Colonic mucosa (tissue), 4 donors: ENCODE results near the gene RGS1. TPM values are rescaled to one million over a fixed set of nuclear protein-coding genes. Genes with fewer than 3 reads are reported as not detected.

ENCODE experiments used
- DNase-seq: peaks from one replicate; pipeline ENCODE4 v3.0.0-alpha.2; 2020
- H3K27ac ChIP-seq: fragments of 200-600 bp; one replicate; pipeline ENCODE4 v1.8.0; 2021
- H3K27me3 ChIP-seq: fragments of 200-600 bp; one replicate; pipeline ENCODE4 v1.8.0; 2021
- H3K36me3 ChIP-seq: fragments of 200-600 bp; one replicate; pipeline ENCODE4 v1.8.0; 2021
- H3K4me1 ChIP-seq: fragments of 200-600 bp; one replicate; pipeline ENCODE4 v1.8.0; 2021; ENCODE audit warnings: mild to moderate bottlenecking
- H3K4me3 ChIP-seq: fragments of 200-600 bp; one replicate; pipeline ENCODE4 v1.8.0; 2021
- H3K9ac ChIP-seq, 2 donors: one replicate each; pipeline ENCODE4 v1.7.0; 2013; ENCODE audit warnings: control low read depth in 2 of 2, low read depth in 2 of 2, low read length in 2 of 2
- H3K9me3 ChIP-seq: fragments of 200-600 bp; one replicate; pipeline ENCODE4 v1.8.0; 2021
- CTCF ChIP-seq: fragments of 200-600 bp; IDR thresholded peaks from one replicate; pipeline ENCODE4 v1.8.0; 2022; ENCODE audit warnings: antibody characterized with exemption, mild to moderate bottlenecking
- intact Hi-C: fragments of 100-400 bp; cut with DNase I; formaldehyde crosslinking; loops from one replicate; pipeline ENCODE4 v1.14.1; 2022
- total RNA-seq, 2 donors: library from RNA; stranded (reverse); fragmentation: NEBNext Ultra II Directional in 1 of 2; extraction: Animal tissue kit (Norgen Biotek cat#: 25700) in 1 of 2; gene quantifications; one replicate each; pipeline ENCODE4 v1.2.1, GENCODE V29; 2021
- donor health status: healthy.
- donor health status: DM: no; HTN: no; CAD: no.
- donor health status: DM: no; HTN: no; CAD: no.

Gene RGS1
- total RNA-seq, 2 donors from 2014 or later = 8.0 to 21.3 TPM

GRCh38 chr1:192564099-192564498 is 11.5 kb upstream of the RGS1 start:
- no peak overlapping the region for H3K9ac ChIP-seq
- TF ChIP-seq CTCF = no peak
- no peak overlapping the region for H3K27ac ChIP-seq
- DNase-seq = no peak
- H3K4me1 ChIP-seq = no peaks in the 10 kb centered on the region
- no peaks in the 10 kb centered on the region for H3K9me3 ChIP-seq
- intact Hi-C loops = no loop called here
- no peaks in the 10 kb centered on the region for H3K36me3 ChIP-seq
- H3K4me3 ChIP-seq = no peak overlapping the region
- no peaks in the 10 kb centered on the region for H3K27me3 ChIP-seq

GRCh38 chr1:192565946-192566345 is 9.6 kb upstream of the RGS1 start:
- Histone ChIP-seq H3K36me3 (no peaks in the 10 kb centered on the region), H3K9ac (no peak overlapping the region), H3K27me3 (no peaks in the 10 kb centered on the region), H3K27ac (no peak overlapping the region), H3K4me3 (no peak overlapping the region), H3K9me3 (no peaks in the 10 kb centered on the region), H3K4me1 (no peaks in the 10 kb centered on the region)
- intact Hi-C loops = no loop called here
- TF ChIP-seq CTCF = no peak
- no peak for DNase-seq

GRCh38 chr1:192566657-192567056 is 8.9 kb upstream of the RGS1 start:
- intact Hi-C loops = no loop called here
- TF ChIP-seq CTCF = no peak
- H3K9ac ChIP-seq = no peak overlapping the region
- H3K9me3 ChIP-seq = no peaks in the 10 kb centered on the region
- no peak for DNase-seq
- no peak overlapping the region for H3K27ac ChIP-seq
- H3K4me3 ChIP-seq = no peak overlapping the region
- H3K36me3 ChIP-seq = no peaks in the 10 kb centered on the region
- H3K27me3 ChIP-seq = no peaks in the 10 kb centered on the region
- no peaks in the 10 kb centered on the region for H3K4me1 ChIP-seq

GRCh38 chr1:192568063-192568462 is 7.5 kb upstream of the RGS1 start:
- intact Hi-C loops = no loop called here
- Histone ChIP-seq H3K36me3 (no peaks in the 10 kb centered on the region), H3K9me3 (no peaks in the 10 kb centered on the region), H3K4me3 (no peak overlapping the region), H3K27me3 (no peaks in the 10 kb centered on the region), H3K27ac (no peak overlapping the region), H3K4me1 (no peaks in the 10 kb centered on the region), H3K9ac (no peak overlapping the region)
- DNase-seq = no peak
- TF ChIP-seq CTCF = no peak

GRCh38 chr1:192571668-192572067 is 3.9 kb upstream of the RGS1 start:
- no peak for TF ChIP-seq CTCF
- Histone ChIP-seq H3K27me3 (no peaks in the 10 kb centered on the region), H3K4me3 (no peak overlapping the region), H3K36me3 (no peaks in the 10 kb centered on the region), H3K4me1 (no peaks in the 10 kb centered on the region), H3K9me3 (no peaks in the 10 kb centered on the region), H3K9ac (no peak overlapping the region), H3K27ac (no peak overlapping the region)
- DNase-seq = no peak
- intact Hi-C loops = no loop called here

GRCh38 chr1:192573499-192573898 is 2.1 kb upstream of the RGS1 start:
- H3K9me3 ChIP-seq = no peaks in the 10 kb centered on the region
- no peak overlapping the region for H3K27ac ChIP-seq
- H3K36me3 ChIP-seq = no peaks in the 10 kb centered on the region
- H3K4me3 ChIP-seq = no peak overlapping the region
- no peak for DNase-seq
- H3K4me1 ChIP-seq = no peaks in the 10 kb centered on the region
- intact Hi-C loops = no loop called here
- no peaks in the 10 kb centered on the region for H3K27me3 ChIP-seq
- TF ChIP-seq CTCF = no peak
- H3K9ac ChIP-seq = no peak overlapping the region
